ENCODE measurements around the gene ACVR1B.

DNA sequence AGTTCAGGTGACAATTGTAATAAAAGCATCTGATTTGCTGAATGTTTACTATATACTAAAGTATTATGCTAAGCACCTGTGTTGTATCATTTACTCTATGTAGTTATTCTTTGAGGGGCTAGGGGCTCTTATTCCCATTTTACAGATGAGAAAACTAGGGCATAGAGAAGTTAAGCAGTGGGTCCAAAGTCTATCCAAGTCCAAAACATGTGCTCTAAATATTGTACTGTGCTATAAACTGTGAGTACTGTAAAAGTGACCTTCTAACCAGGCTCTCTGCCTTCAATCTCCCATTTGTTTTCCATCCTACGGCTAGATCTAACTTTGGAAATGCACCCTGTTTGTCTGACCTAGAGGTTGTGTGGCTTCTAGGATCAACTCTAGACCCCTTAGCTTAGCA is 9.0 kb downstream of the ACVR1B start:
- no peak for TF ChIP-seq ZNF311 (tag by site-specific recombination; IDR thresholded peaks at IDR 0.05; ENCODE audit: borderline replicate concordance)
- no peak for TF ChIP-seq ZBTB8A (tag by site-specific recombination; IDR thresholded peaks at IDR 0.05)
- TF ChIP-seq, protein P1, sequence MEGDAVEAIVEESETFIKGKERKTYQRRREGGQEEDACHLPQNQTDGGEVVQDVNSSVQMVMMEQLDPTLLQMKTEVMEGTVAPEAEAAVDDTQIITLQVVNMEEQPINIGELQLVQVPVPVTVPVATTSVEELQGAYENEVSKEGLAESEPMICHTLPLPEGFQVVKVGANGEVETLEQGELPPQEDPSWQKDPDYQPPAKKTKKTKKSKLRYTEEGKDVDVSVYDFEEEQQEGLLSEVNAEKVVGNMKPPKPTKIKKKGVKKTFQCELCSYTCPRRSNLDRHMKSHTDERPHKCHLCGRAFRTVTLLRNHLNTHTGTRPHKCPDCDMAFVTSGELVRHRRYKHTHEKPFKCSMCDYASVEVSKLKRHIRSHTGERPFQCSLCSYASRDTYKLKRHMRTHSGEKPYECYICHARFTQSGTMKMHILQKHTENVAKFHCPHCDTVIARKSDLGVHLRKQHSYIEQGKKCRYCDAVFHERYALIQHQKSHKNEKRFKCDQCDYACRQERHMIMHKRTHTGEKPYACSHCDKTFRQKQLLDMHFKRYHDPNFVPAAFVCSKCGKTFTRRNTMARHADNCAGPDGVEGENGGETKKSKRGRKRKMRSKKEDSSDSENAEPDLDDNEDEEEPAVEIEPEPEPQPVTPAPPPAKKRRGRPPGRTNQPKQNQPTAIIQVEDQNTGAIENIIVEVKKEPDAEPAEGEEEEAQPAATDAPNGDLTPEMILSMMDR (tag by site-specific recombination; IDR thresholded peaks at IDR 0.05), result no peak
- TF ChIP-seq ZNF133 (tag by site-specific recombination; IDR thresholded peaks at IDR 0.05), result no peak
- no peak for TF ChIP-seq ZNF132 (tag by site-specific recombination; IDR thresholded peaks at IDR 0.05; ENCODE audit: borderline replicate concordance)
- no peak for TF ChIP-seq YY1 (tag by site-specific recombination; IDR thresholded peaks at IDR 0.05)
- TF ChIP-seq, protein P2, sequence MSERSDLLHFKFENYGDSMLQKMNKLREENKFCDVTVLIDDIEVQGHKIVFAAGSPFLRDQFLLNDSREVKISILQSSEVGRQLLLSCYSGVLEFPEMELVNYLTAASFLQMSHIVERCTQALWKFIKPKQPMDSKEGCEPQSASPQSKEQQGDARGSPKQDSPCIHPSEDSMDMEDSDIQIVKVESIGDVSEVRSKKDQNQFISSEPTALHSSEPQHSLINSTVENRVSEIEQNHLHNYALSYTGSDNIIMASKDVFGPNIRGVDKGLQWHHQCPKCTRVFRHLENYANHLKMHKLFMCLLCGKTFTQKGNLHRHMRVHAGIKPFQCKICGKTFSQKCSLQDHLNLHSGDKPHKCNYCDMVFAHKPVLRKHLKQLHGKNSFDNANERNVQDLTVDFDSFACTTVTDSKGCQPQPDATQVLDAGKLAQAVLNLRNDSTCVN (tag by site-specific recombination; optimal IDR thresholded peaks at IDR 0.05), result no peak
- TF ChIP-seq ZNF350 (tag by site-specific recombination; IDR thresholded peaks at IDR 0.05), result no peak
- no peak for TF ChIP-seq ZNF354C (tag by site-specific recombination; IDR thresholded peaks at IDR 0.05; ENCODE audit: borderline replicate concordance, low read depth)
- no peak for TF ChIP-seq YY2 (tag by site-specific recombination; IDR thresholded peaks at IDR 0.05)
- TF ChIP-seq, protein P3, sequence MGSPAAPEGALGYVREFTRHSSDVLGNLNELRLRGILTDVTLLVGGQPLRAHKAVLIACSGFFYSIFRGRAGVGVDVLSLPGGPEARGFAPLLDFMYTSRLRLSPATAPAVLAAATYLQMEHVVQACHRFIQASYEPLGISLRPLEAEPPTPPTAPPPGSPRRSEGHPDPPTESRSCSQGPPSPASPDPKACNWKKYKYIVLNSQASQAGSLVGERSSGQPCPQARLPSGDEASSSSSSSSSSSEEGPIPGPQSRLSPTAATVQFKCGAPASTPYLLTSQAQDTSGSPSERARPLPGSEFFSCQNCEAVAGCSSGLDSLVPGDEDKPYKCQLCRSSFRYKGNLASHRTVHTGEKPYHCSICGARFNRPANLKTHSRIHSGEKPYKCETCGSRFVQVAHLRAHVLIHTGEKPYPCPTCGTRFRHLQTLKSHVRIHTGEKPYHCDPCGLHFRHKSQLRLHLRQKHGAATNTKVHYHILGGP (tag by site-specific recombination; IDR thresholded peaks at IDR 0.05), result no peak

All from HEK293 (cell line).